Upper lobe of left lung (tissue), 6 donors: Measurements from ENCODE around the gene SERPINB8. TPM values are rescaled to one million over a fixed set of nuclear protein-coding genes. Genes with fewer than 3 reads are reported as not detected.
A peak's percentile ranks its signal among the peaks of the same experiment; 100 is the strongest.

Source experiments
- ATAC-seq, 2 donors: fragments of 200-7000 bp; cut with Tn5 transposase; one replicate each; pipeline ENCODE4 v1.9.1; 2022; ENCODE audit warnings: mild to moderate bottlenecking in 2 of 2, moderate library complexity in 2 of 2; ENCODE audit not compliant: low FRiP score in 2 of 2
- DNase-seq, 2 donors: peaks; one replicate each; pipeline ENCODE4 v3.0.0-alpha.2; 2019 to 2020
- H3K27ac ChIP-seq, 4 donors: fragments of 200-600 bp; sonication (generic); one replicate each; pipeline ENCODE4 v1.5.1; 2016 to 2019
- H3K27me3 ChIP-seq, 4 donors: fragments of 200-600 bp; sonication (generic); one replicate each; pipeline ENCODE4 v1.5.1; 2017 to 2019
- H3K36me3 ChIP-seq, 4 donors: fragments of 200-600 bp; sonication (generic); one replicate each; pipeline ENCODE4 v1.5.1; 2016 to 2019
- H3K4me1 ChIP-seq, 4 donors: fragments of 200-600 bp; sonication (generic); one replicate each; pipeline ENCODE4 v1.5.1; 2018 to 2019
- H3K4me3 ChIP-seq, 4 donors: fragments of 200-600 bp; sonication (generic); one replicate each; pipeline ENCODE4 v1.5.1; 2017 to 2019; ENCODE audit warnings: mild to moderate bottlenecking in 2 of 4, moderate library complexity in 1 of 4
- H3K9me3 ChIP-seq, 4 donors: fragments of 200-600 bp; sonication (generic); one replicate each; pipeline ENCODE4 v1.5.1; 2018 to 2019
- EP300 ChIP-seq, 4 donors: sonication (generic); formaldehyde crosslinking; IDR thresholded peaks; one replicate each; pipeline ENCODE4 v1.5.1; 2017; ENCODE audit warnings: antibody characterized with exemption in 4 of 4, control low read depth in 2 of 4
- POLR2A ChIP-seq, 4 donors: fragments of 450-650 bp; IDR thresholded peaks; one replicate each; pipeline ENCODE4 v1.5.1; 2016 to 2017; ENCODE audit warnings: antibody characterized with exemption in 4 of 4, mild to moderate bottlenecking in 2 of 4
- POLR2AphosphoS5 ChIP-seq, 2 donors: sonication (generic); formaldehyde crosslinking; IDR thresholded peaks; one replicate each; pipeline ENCODE4 v1.5.1; 2017; ENCODE audit warnings: antibody characterized with exemption in 2 of 2
- WGBS, 2 donors: methylation state at CpG; one replicate each; pipeline ENCODE4 v1.1.5; 2017 to 2018; 5-methylcytosine and 5-hydroxymethylcytosine counted together
- total RNA-seq, 6 donors: library from RNA; depleted of rRNA in 4 of 6; stranded (reverse); fragments of >200 nt in 4 of 6; gene quantifications; one replicate each; pipeline versions ENCODE4 v1.1.0 to v1.2.1, GENCODE V29; 2016 to 2021
- TF ChIP-seq, protein P1 (sequence below), 6 experiments: fragments of 450-650 bp in 4 of 6; fragments of 200-600 bp in 2 of 6; sonication (generic) in 2 of 6; IDR thresholded peaks; one replicate each; pipeline ENCODE4 v1.5.1; 2016 to 2019; ENCODE audit warnings: antibody characterized with exemption in 6 of 6
- donor health status: DM: no; HTN: no; CAD: no; lungs with moderate emphysema.
- donor health status: DM: no; HTN: yes; CAD: no; lungs with severe emphysema.

SERPINB8 gene
- total RNA-seq, 6 donors from 2014 or later, result 8.4 to 33.7 (median 22.4) TPM

DNA sequence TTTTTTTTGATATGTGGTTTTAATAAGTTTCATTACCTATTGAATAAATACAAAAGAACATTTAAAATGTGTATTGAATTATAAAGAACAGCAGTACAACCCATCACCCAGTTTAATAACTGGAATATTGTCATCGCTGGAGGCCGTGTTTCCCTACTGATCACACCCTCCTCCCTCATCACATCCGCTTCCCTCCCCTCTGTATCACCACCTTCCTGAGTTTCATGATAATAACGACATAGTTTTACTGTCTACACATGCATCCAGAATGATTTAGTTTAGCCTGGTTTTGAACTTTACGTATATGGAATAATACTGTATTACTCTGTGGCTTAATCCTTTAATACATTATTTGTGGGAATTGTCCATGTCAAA lies 2.1 kb downstream of the SERPINB8 start:
- H3K36me3 ChIP-seq, result no peaks in the 10 kb centered on the region
- DNase-seq (no peak), ATAC-seq (no peak)
- TF ChIP-seq, protein P1, sequence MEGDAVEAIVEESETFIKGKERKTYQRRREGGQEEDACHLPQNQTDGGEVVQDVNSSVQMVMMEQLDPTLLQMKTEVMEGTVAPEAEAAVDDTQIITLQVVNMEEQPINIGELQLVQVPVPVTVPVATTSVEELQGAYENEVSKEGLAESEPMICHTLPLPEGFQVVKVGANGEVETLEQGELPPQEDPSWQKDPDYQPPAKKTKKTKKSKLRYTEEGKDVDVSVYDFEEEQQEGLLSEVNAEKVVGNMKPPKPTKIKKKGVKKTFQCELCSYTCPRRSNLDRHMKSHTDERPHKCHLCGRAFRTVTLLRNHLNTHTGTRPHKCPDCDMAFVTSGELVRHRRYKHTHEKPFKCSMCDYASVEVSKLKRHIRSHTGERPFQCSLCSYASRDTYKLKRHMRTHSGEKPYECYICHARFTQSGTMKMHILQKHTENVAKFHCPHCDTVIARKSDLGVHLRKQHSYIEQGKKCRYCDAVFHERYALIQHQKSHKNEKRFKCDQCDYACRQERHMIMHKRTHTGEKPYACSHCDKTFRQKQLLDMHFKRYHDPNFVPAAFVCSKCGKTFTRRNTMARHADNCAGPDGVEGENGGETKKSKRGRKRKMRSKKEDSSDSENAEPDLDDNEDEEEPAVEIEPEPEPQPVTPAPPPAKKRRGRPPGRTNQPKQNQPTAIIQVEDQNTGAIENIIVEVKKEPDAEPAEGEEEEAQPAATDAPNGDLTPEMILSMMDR (IDR thresholded peaks at IDR 0.05), result no peak
- TF ChIP-seq POLR2AphosphoS5 (IDR thresholded peaks at IDR 0.05) (no peak), POLR2A (IDR thresholded peaks at IDR 0.05) (no peak), EP300 (IDR thresholded peaks at IDR 0.05) (no peak)
- H3K4me1 ChIP-seq, result peaks cover 13 to 26% (median 15%) of the 10 kb centered on the region in 4 donors
- no peak overlapping the region for H3K4me3 ChIP-seq
- no peak overlapping the region for H3K27ac ChIP-seq
- no peaks in the 10 kb centered on the region for H3K9me3 ChIP-seq
- 67 to 72% methylated on average over 5 of the region's 5 CpGs for WGBS, 2 donors
- H3K27me3 ChIP-seq, result no peaks in the 10 kb centered on the region

DNA sequence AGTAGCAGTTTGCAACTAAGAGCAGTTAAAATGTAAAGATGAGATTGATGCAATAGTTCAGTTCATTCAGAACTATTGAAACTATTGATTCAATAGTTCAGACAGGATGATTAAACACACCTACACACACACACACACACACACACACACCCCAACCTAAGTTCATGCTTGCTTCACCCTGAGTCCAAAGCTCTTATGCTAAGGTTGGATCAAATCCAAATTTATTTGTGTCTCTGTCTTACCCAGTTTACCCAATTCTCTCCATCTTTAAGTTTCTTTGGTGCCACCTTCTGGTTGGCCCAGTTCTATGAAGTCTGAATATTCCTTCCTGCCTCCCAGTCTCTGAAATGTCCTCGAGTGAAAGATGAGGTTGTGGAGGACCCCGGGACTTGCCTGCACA lies 5.1 kb downstream of the SERPINB8 start:
- peaks cover 14 to 30% (median 18%) of the 10 kb centered on the region in 4 donors for H3K4me1 ChIP-seq
- H3K4me3 ChIP-seq, result no peak overlapping the region
- DNase-seq (no peak), ATAC-seq (no peak)
- no peaks in the 10 kb centered on the region for H3K27me3 ChIP-seq
- WGBS, 2 donors, result 41 to 43% methylated on average over 2 of the region's 2 CpGs
- H3K36me3 ChIP-seq, result peaks cover 0 to under 1% (median 0%) of the 10 kb centered on the region in 4 donors
- no peak for TF ChIP-seq POLR2AphosphoS5 (IDR thresholded peaks at IDR 0.05)
- no peak for TF ChIP-seq EP300 (IDR thresholded peaks at IDR 0.05)
- TF ChIP-seq POLR2A (IDR thresholded peaks at IDR 0.05), result no peak
- TF ChIP-seq, protein P1 (IDR thresholded peaks at IDR 0.05), result no peak
- H3K9me3 ChIP-seq, result no peaks in the 10 kb centered on the region
- H3K27ac ChIP-seq, result peak overlapping the region in 1 of 4 donors; percentile 27

DNA sequence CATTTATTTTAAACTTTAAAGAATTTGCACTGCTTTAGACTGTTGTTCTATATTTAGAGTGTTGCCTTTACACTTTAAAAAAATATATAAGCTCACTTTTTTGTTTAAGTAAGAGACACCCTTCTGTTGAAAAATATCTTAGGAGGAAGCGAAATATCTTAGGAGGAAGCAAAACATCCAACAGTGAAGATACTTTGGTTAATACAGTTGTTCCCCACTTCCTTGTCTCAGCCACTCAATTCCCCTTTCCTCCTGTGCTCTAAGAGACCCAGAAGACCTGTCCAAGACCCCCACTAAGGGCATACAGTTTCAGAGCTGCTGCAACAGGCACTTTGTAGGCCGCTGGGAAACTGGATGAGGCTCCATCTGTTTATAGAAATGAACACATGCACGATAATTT lies 5.7 kb downstream of the SERPINB8 start:
- H3K27me3 ChIP-seq, result no peaks in the 10 kb centered on the region
- WGBS, 2 donors, result 58 to 63% methylated on average over 3 of the region's 3 CpGs
- H3K36me3 ChIP-seq, result peaks cover 0 to 4% (median 0%) of the 10 kb centered on the region in 4 donors
- H3K9me3 ChIP-seq, result no peaks in the 10 kb centered on the region
- TF ChIP-seq, protein P1 (IDR thresholded peaks at IDR 0.05), result no peak
- no peak for TF ChIP-seq POLR2AphosphoS5 (IDR thresholded peaks at IDR 0.05)
- peak overlapping the region in 1 of 4 donors; percentile 27 for H3K27ac ChIP-seq
- peaks cover 14 to 36% (median 20%) of the 10 kb centered on the region in 4 donors for H3K4me1 ChIP-seq
- no peak for DNase-seq
- peak in 1 of 2 donors; percentile 26 for ATAC-seq
- no peak overlapping the region for H3K4me3 ChIP-seq

DNA sequence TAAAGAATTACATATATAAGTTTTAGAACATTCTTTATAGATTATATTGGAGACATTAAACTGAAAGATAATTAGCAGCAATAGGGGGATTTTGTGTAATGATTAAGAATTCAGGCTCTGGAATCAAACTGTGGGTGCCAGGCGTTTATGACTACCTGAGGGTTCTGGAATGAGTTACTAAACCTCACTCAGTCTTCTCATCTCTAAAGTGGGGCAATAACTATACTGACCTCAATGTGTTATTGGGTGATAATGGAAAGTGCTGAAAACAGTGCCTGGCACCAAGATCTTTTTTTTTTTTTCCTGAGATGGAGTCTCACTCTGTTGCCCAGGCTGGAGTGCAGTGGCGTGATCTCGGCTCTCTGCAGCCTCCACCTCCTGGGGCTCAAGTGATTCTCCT lies 7.2 kb downstream of the SERPINB8 start:
- H3K27ac ChIP-seq, result no peak overlapping the region
- TF ChIP-seq POLR2AphosphoS5 (IDR thresholded peaks at IDR 0.05) (no peak), POLR2A (IDR thresholded peaks at IDR 0.05) (no peak), EP300 (IDR thresholded peaks at IDR 0.05) (no peak)
- TF ChIP-seq, protein P1 (IDR thresholded peaks at IDR 0.05), result no peak

DNA sequence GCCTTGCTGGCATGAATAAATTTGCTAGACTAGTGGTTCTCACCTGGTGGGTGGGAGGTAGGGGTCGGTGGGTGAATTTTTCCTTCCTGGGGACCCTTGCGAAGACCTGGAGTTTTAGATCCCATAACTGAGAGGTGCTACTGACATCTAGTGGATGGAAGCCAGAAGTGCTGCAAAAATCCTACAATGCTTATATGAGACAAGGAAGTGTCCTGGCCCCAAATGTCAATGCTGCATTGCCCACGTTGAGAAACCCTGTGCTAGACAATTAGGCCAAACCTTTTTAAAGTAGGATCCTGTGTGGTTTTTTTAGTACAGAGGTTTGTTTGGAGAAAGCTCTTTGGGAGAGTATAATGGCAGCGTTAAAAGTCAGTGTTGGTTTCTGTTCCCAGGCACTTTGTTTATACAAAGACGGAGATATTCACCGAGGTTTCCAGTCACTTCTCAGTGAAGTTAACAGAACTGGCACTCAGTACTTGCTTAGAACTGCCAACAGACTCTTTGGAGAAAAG lies 9.6 kb downstream of the SERPINB8 start:
- TF ChIP-seq EP300 (IDR thresholded peaks at IDR 0.05) (no peak), POLR2AphosphoS5 (IDR thresholded peaks at IDR 0.05) (no peak), POLR2A (IDR thresholded peaks at IDR 0.05) (no peak)
- TF ChIP-seq, protein P1 (IDR thresholded peaks at IDR 0.05), result peak; percentile 67 to 79 (median 74)
- Histone ChIP-seq H3K36me3 (peaks cover 5 to 43% (median 26%) of the 10 kb centered on the region in 4 donors), H3K27ac (peak overlapping the region; percentile 44 to 64 (median 55)), H3K4me1 (peaks cover 7 to 30% (median 12%) of the 10 kb centered on the region in 4 donors), H3K27me3 (no peaks in the 10 kb centered on the region), H3K4me3 (peak overlapping the region in 3 of 4 donors; percentile 0 to 34 (median 25)), H3K9me3 (no peaks in the 10 kb centered on the region)
- 9 to 11% methylated on average over 6 of the region's 6 CpGs for WGBS, 2 donors
- DNase-seq, result peak in 1 of 2 donors; percentile 67
- ATAC-seq, result peak; percentile 87

More for the DNA sequence above, 7.2 kb downstream of the SERPINB8 start:
- WGBS, 2 donors, result 89 to 95% methylated on average over 3 of the region's 3 CpGs
- Histone ChIP-seq H3K36me3 (peaks cover 0 to 19% (median 4%) of the 10 kb centered on the region in 4 donors), H3K4me3 (no peak overlapping the region), H3K27me3 (no peaks in the 10 kb centered on the region), H3K9me3 (no peaks in the 10 kb centered on the region), H3K4me1 (peaks cover 7 to 30% (median 12%) of the 10 kb centered on the region in 4 donors)
- ATAC-seq, result no peak
- no peak for DNase-seq
